GM12892 (cell line): Measurements from ENCODE around the gene WASF2.

Experiments used
- POLR2A ChIP-seq: IDR thresholded peaks from 2 replicates; pipeline ENCODE4 v1.6.1; 2011; ENCODE audit warnings: low read depth, low read length, control low read depth
- TAF1 ChIP-seq: IDR thresholded peaks from 2 replicates; pipeline ENCODE4 v1.6.1; 2011; ENCODE audit warnings: low read depth, mild to moderate bottlenecking, control low read depth, low read length, borderline replicate concordance

DNA sequence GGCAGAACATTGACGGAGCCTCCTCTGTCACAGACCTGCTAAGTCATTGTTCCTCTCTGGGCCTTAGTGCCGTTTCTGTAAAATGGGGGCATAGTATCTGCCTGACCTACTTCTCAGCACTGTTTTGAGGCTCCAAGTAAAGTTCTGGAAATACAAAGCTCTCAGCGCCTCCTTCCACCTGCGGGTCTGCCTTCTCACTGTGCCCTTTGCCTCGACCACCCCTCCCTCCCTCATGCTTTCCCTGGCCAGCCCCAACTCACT is 15.4 kb upstream of the WASF2 start:
- no peak for TF ChIP-seq POLR2A
- no peak for TF ChIP-seq TAF1
